ENCODE measurements around the gene TMEM181.
"Not testable (repeated sequence)": the region's sequence is repeated elsewhere in the genome, so short reads cannot be mapped to it uniquely, and the experiment has no call there.

Gene TMEM181

DNA sequence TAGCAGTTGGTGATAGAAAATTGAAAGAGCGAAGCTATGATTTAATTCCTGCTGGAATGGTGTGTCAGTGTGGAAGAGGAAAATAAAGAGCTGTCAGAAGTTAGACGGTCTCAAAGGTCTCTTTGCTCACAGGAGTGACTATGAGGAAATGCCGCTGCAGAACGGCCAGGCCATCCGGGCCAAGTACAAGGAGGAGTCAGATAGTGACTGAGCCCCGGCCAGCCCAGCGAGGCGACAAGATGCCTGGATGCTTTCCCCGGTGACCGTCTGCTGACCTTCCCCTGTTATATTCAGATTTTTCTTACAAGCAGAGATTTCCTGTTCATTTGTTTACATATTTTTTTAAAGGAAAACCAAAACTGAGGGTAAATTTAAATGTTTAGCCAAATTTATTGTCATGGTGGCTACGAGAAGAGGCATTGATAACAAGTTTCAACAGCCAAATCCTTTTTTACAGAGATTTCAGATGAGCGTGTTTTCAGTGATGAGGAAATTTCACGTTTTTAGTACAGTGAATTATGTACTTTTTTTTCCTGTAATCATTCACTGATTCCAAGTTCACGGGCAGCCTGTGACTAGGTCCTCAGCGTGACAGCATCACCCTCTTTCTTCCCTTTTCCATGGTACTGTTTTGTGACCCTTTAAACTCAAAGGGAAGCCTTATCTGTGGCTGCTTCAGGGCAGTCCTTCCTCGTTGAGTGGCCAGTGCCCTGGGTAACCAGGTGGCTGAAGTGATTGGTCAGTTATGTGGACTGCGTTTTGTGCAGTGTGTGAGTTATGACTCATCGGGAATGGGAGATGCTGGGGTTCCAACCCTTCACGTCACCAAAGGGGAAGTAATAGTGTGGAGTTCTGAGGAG is 72.0 kb downstream of the TMEM181 start:
- Histone ChIP-seq H3K4me1 (no peaks in the 10 kb centered on the region), H3K27me3 (ENCODE audit: low read depth) (no peaks in the 10 kb centered on the region), H3K36me3 (replicated peaks) (peaks cover 68% of the 10 kb centered on the region), H3K9me3 (no peaks in the 10 kb centered on the region), H3K4me3 (no peak overlapping the region)
- in situ Hi-C loops (cut with MboI; ENCODE audit: low sequenced_read_pairs), result no loop called here
- DNase-seq (ENCODE audit: low spot score in 2 of 2), result no peak

DNA sequence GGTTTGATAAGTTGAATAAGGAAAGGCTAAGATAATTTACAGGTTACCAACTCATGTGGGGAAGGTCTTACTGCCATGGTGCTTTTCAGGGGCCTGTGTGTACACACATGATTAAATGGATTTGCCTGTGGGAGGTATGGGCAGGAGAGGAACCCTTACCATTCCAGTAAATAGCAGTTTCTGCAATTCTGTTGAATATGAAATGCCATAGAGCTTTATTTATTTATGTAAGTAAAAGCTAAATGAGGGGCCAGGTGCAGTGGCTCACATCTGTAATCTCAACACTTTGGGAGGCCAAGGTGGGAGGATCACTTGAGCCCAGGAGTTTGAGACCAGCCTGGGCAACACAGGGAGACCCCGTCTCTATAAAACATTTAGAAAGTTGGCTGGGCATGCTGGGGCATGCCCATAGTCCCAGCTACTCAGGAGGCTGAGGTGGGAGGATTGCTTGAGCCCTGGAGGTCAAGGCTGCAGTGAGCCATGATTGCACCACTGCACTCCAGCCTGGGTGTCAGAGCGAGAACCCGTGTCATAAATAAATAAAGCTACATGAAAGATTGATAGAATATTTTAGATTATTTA is 72.7 kb downstream of the TMEM181 start:
- H3K4me3 ChIP-seq; H3K9me3 ChIP-seq; DNase-seq (ENCODE audit: low spot score in 2 of 2); H3K4me1 ChIP-seq; in situ Hi-C loops (cut with MboI; ENCODE audit: low sequenced_read_pairs); H3K27me3 ChIP-seq (ENCODE audit: low read depth): not testable (repeated sequence)
- peaks cover 64% of the 10 kb centered on the region for H3K36me3 ChIP-seq (replicated peaks)

DNA sequence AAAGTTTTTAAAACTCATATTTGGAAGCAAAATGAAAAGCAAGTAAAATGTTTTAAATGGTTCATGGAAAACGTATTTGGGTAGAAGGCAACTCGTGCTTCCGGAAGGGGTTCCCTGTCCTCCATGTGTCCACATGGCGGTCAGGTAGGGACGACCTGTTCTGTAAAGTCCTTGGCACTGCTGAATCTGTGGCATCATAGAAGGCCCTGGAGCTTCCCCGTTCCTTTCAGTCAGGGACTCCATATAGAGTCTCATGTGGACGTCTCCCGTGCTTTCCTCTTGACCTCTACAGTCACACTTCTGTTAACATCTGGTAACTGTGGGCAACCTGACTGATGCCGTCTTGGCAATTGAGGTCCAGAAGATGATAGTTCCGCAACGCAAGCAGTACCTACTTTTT is 73.2 kb downstream of the TMEM181 start:
- H3K27me3 ChIP-seq (ENCODE audit: low read depth), result no peaks in the 10 kb centered on the region
- H3K9me3 ChIP-seq, result no peaks in the 10 kb centered on the region
- no peaks in the 10 kb centered on the region for H3K4me1 ChIP-seq
- in situ Hi-C loops (cut with MboI; ENCODE audit: low sequenced_read_pairs), result no loop called here
- H3K4me3 ChIP-seq, result no peak overlapping the region
- peaks cover 63% of the 10 kb centered on the region for H3K36me3 ChIP-seq (replicated peaks)
- DNase-seq (ENCODE audit: low spot score in 2 of 2), result no peak

DNA sequence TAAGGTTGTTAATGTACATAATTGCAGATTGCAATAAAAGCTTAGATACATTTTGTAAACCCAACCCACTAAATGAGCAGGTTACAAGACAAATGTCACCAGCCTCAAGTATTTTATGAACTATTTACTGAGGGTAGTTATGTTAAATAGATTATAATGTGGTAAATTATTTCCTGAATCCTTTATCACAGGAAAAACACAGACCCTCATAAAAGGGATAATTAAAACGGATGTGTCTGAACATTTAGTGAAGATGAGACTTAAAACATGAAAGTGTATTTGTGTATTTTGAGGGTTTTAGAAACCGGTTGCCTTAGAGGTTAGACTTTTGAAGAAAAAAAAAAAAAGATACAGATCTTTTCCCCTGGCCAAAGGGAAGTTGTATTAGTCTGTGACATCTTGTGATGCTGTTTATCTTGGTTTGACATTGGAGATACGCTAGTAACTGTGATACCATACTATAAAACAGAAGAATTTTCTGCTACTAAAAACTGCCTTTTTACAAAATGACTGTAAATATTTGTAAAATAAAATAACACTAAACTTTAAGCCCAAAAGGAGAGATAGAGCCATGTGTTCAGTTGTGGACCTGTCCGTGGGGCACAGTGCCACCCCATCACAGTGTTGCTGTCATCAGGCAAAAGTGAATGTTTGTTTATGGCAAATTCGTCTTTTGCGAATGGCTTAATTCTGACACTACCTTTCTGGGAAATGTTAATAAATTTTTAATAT is 75.0 kb downstream of the TMEM181 start:
- Histone ChIP-seq H3K9me3 (no peaks in the 10 kb centered on the region), H3K4me1 (no peaks in the 10 kb centered on the region), H3K4me3 (no peak overlapping the region), H3K36me3 (replicated peaks) (peaks cover 47% of the 10 kb centered on the region), H3K27me3 (ENCODE audit: low read depth) (no peaks in the 10 kb centered on the region)
- in situ Hi-C loops (cut with MboI; ENCODE audit: low sequenced_read_pairs), result no loop called here
- no peak for DNase-seq (ENCODE audit: low spot score in 2 of 2)

DNA sequence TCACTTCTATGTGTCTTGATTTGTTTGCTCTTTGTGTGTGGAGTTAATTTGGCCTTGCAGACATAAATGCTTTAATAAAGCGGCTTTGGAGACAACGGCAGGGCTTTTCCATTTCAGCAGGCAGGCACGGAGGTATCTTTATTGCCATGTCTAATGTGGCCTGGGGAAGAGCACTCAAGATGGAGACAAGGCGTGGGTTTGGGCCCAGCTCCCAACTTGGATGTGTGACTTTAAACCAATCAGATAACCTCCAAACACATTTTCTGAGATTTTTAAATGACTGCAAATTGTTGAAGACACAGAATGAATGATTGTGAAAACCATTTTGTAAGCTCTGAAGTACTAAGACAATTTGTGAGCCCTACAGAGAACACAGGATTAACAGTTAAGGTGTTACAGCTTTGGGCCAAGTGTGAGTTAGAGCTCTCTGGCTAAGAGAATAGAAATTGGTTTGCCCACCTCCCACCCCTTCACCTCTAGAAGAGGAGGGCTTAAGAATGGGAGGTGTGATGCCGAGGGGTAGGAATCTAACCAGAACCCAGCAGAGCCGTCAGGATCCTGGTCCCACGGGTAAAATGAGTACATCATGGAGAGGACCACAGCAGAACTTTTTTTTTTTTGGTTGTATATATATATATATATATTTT is 75.7 kb downstream of the TMEM181 start:
- in situ Hi-C loops (cut with MboI; ENCODE audit: low sequenced_read_pairs), result no loop called here
- no peaks in the 10 kb centered on the region for H3K4me1 ChIP-seq
- peaks cover 42% of the 10 kb centered on the region for H3K36me3 ChIP-seq (replicated peaks)
- no peaks in the 10 kb centered on the region for H3K9me3 ChIP-seq
- no peak for DNase-seq (ENCODE audit: low spot score in 2 of 2)
- H3K27me3 ChIP-seq (ENCODE audit: low read depth), result no peaks in the 10 kb centered on the region
- no peak overlapping the region for H3K4me3 ChIP-seq

DNA sequence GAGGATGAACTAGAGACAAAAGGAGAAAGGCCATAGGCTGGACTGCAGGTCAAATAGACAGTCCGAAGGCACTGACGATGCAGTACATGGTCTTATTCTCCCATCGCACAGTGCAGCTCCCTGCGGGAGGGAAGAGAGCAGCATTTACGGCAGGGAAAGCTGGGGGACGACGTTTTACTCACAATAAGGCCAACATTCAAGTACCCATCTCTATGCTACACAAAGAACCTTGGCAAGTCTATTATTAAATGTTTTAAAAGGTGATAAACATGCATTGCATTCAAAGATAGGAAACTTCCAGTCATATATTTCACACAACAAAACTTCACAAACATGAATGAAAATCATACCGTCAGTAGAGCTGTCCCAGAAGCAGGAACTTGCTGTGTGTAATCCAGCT is 76.9 kb downstream of the TMEM181 start:
- Histone ChIP-seq H3K4me3 (no peak overlapping the region), H3K9me3 (no peaks in the 10 kb centered on the region), H3K36me3 (replicated peaks) (peaks cover 33% of the 10 kb centered on the region), H3K4me1 (no peaks in the 10 kb centered on the region), H3K27me3 (ENCODE audit: low read depth) (no peaks in the 10 kb centered on the region)
- DNase-seq (ENCODE audit: low spot score in 2 of 2), result no peak
- in situ Hi-C loops (cut with MboI; ENCODE audit: low sequenced_read_pairs), result no loop called here

DNA sequence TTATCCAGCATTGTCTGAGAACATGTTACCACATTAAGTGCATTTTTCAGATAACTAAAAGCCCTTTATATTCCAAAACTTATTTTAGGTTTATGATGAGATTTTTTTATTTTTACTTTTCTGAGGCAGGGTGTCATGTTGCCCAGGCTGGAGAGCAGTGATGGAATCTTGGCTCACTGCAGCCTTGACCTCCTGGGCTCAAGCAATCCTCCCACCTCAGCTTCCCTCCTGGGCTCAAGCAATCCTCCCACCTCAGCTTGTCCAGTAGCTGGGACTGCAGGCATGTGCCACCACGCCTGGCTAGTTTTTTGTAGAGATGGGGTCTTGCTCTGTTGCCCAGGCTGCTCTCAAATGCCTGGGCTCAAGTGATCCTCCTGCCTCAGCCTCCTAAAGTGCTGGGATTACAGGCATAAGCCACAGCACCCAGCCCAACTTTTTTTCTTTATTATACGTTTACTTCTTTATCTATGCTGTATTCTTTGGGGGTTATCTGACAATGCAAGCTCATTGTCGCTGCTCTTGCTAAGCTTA is 78.5 kb downstream of the TMEM181 start:
- DNase-seq (ENCODE audit: low spot score in 2 of 2), result no peak
- Histone ChIP-seq H3K4me1 (0 out of 2 replicates have a peak, but pooled peaks cover under 1% of the 10 kb centered on the region), H3K27me3 (ENCODE audit: low read depth) (no peaks in the 10 kb centered on the region), H3K36me3 (replicated peaks) (peaks cover 26% of the 10 kb centered on the region), H3K4me3 (no peak overlapping the region), H3K9me3 (no peaks in the 10 kb centered on the region)
- in situ Hi-C loops (cut with MboI; ENCODE audit: low sequenced_read_pairs), result no loop called here

DNA sequence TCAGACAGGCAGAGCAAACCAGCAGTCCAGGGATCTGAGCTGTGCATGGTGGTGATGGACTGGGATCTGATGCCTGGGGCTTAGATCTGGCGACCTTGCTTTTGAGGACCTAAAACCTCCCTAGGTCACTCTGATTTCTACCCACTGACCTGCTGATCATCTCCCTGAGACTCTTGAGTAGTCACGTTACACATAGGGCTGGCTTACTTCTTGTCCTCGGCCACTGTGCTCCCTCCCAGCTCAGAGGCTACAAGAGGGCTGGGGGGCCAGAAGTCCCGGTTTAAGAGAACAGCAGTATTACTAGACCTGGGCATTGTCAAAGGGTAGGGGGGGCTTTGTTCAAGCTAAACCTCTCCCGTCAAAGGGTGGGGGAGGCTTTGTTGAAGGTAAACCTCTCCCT is 79.2 kb downstream of the TMEM181 start:
- H3K36me3 ChIP-seq (replicated peaks), result peaks cover 26% of the 10 kb centered on the region
- in situ Hi-C loops (cut with MboI; ENCODE audit: low sequenced_read_pairs), result no loop called here
- H3K9me3 ChIP-seq, result no peaks in the 10 kb centered on the region
- no peak overlapping the region for H3K4me3 ChIP-seq
- 0 out of 2 replicates have a peak, but pooled peaks cover 4% of the 10 kb centered on the region for H3K4me1 ChIP-seq
- H3K27me3 ChIP-seq (ENCODE audit: low read depth), result no peaks in the 10 kb centered on the region
- no peak for DNase-seq (ENCODE audit: low spot score in 2 of 2)

DNA sequence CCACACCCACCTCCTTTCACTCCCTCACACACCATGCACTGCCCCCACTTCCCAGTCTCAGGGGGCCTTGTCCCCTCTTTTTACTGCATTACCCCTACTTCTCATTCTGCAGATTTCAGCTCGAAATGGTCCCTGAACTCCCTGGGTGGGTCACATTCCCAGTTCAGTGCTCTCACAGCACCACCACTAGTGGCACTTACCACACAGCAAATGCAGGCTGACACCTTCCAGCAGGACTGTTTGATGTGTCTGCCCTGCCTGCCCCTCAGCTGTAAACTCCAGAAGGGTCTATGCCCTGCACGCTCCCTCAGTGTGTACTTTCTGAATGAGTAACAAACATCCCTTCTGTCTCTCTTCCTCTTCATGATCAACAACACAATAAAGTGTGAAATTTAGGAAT is 80.6 kb downstream of the TMEM181 start:
- peaks cover 13% of the 10 kb centered on the region for H3K36me3 ChIP-seq (replicated peaks)
- H3K27me3 ChIP-seq (ENCODE audit: low read depth), result no peaks in the 10 kb centered on the region
- no peak for DNase-seq (ENCODE audit: low spot score in 2 of 2)
- H3K9me3 ChIP-seq, result no peaks in the 10 kb centered on the region
- peaks cover 8% of the 10 kb centered on the region for H3K4me1 ChIP-seq
- no peak overlapping the region for H3K4me3 ChIP-seq
- in situ Hi-C loops (cut with MboI; ENCODE audit: low sequenced_read_pairs), result no loop called here

DNA sequence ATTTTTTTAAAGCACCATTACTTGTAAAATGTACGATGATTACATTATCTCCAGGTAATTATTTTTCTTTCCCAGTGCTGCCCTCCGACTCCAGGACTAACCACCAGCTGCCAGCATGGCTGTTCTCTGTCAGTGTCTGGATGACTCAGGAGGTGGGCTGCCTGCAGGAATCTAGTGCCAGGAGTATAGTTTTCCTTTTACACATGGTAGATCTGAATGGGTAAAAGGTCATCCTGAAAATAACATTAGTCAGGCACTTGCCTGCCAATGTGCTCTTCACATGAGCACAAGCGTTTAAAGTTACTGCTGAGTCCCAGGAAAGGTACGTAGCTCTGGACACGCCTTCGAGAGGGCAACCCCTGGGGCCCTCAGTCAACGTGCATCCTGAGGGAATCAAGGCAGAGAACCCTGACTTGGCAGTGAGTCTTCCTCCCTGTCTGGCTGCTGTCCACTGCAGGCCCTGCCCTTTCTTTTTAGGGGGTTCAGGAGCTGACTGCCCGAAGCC is 82.3 kb downstream of the TMEM181 start:
- in situ Hi-C loops (cut with MboI; ENCODE audit: low sequenced_read_pairs), result no loop called here
- peak in 1 of 2 experiments; percentile 3 for DNase-seq (ENCODE audit: low spot score in 2 of 2)
- peaks cover 8% of the 10 kb centered on the region for H3K4me1 ChIP-seq
- H3K4me3 ChIP-seq, result no peak overlapping the region
- no peaks in the 10 kb centered on the region for H3K9me3 ChIP-seq
- peaks cover under 1% of the 10 kb centered on the region for H3K36me3 ChIP-seq (replicated peaks)
- no peaks in the 10 kb centered on the region for H3K27me3 ChIP-seq (ENCODE audit: low read depth)

DNA sequence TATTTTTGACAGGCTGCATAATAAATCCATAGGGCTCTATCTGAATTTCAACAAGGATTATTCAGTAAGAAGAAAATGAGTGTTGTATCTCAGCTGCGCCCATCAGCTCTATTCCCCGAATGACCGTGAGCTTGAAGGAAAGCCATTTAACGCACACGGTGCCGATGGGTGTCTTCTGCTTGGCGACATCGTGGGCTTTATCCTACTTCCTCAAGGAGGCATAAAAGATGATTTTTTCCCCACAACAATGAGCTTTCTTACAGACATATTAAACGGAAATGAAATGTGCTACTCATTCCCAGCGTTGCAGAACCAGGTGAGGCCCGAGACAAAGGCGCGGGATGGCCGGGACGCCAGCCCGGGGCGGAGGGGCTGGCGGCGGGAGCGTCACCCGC is 83.9 kb downstream of the TMEM181 start:
- in situ Hi-C loops (cut with MboI; ENCODE audit: low sequenced_read_pairs), result no loop called here
- Histone ChIP-seq H3K9me3 (no peaks in the 10 kb centered on the region), H3K4me1 (peaks cover 8% of the 10 kb centered on the region), H3K27me3 (ENCODE audit: low read depth) (no peaks in the 10 kb centered on the region), H3K4me3 (peak overlapping the region; percentile 94), H3K36me3 (replicated peaks) (no peaks in the 10 kb centered on the region; the same call in 1 of the 2 replicates)
- DNase-seq (ENCODE audit: low spot score in 2 of 2), result no peak

DNA sequence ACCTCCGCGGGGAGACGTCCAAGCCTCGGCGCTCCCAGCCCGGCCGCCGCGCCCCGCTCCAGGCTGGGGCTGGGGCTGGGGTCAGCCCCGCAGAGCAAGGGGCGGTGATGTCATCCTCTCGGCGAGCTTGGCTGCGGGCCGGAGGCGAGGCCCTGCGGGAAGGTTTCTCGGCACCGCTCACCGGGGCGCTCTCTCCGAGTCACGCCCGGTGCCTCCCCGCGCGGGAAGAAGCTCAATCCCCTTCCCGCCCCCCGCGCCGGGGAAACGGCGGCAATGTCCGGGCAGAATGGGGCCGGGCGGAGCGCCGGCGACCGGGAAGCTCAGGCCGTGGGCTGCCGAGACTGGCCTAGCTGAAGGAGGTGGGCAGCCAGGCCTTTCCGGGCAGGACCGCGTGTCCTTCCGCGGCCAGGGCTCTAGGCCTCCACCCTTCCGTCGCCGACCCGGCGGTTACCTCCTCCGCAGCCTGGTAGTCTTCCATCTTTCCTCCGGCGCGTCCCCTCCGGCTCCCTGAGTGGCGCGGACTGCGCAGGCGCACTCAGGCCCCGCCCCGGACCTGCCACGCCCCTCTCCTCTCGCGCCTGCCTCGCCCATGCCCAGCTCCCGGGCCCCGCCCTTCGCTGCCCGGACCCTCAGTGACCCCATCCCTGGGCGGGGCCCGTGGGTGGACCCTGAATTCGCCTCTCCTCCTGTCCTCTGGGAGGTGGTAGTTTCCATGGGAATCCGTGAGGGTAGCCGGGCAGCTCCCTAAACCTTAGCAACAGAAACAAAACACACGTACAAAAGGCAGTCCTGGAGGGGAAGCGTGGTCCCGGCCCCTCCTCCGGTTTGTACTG is 84.6 kb downstream of the TMEM181 start, which contains the start of gene DYNLT1:
TSS of gene DYNLT1 (minus strand) at position 513 of the 833 bp plus-strand sequence. CDS start at position 478, 35 bp downstream.
- in situ Hi-C loops (cut with MboI; ENCODE audit: low sequenced_read_pairs), result no loop called here
- no peaks in the 10 kb centered on the region for H3K9me3 ChIP-seq
- no peaks in the 10 kb centered on the region; the same call in 1 of the 2 replicates for H3K36me3 ChIP-seq (replicated peaks)
- peak within 1 kb of the TSS; percentile 94 for H3K4me3 ChIP-seq
- H3K4me1 ChIP-seq, result peaks cover 8% of the 10 kb centered on the region
- H3K27me3 ChIP-seq (ENCODE audit: low read depth), result no peaks in the 10 kb centered on the region
- peak; percentile 89 to 96 for DNase-seq (ENCODE audit: low spot score in 2 of 2)

Data from HAP-1 (cell line).